Fibroblast of peridontal ligament (primary cell): ENCODE measurements around the gene ZMIZ1.

ENCODE experiments used
- DNase-seq: peaks from one replicate; pipeline ENCODE4 v3.0.0-alpha.2; 2010; ENCODE audit errors: extremely low read depth

ZMIZ1 gene

GRCh38 chr10:79082035-79082373 lies 13.2 kb downstream of the ZMIZ1 start:
- DNase-seq: no peak

- no peak for DNase-seq
Measured at GRCh38 chr10:79082631-79083596, 14.1 kb downstream of the ZMIZ1 start.

- peak; percentile 76 for DNase-seq
Measured at GRCh38 chr10:79084012-79084971, 15.5 kb downstream of the ZMIZ1 start.

GRCh38 chr10:79084972-79085597 lies 16.3 kb downstream of the ZMIZ1 start:
- DNase-seq: no peak

- no peak for DNase-seq
Measured at GRCh38 chr10:79086822-79087221, 18.1 kb downstream of the ZMIZ1 start.

- no peak for DNase-seq
Measured at GRCh38 chr10:79087721-79088120, 19.0 kb downstream of the ZMIZ1 start.

GRCh38 chr10:79088176-79088575 lies 19.4 kb downstream of the ZMIZ1 start:
- no peak for DNase-seq

GRCh38 chr10:79088613-79089355 lies 20.0 kb downstream of the ZMIZ1 start:
- DNase-seq: no peak

GRCh38 chr10:79089632-79090031 lies 20.9 kb downstream of the ZMIZ1 start:
- no peak for DNase-seq

GRCh38 chr10:79090134-79090803 lies 21.5 kb downstream of the ZMIZ1 start:
- DNase-seq: peak; percentile 68

GRCh38 chr10:79092292-79092896 lies 23.6 kb downstream of the ZMIZ1 start:
- no peak for DNase-seq

- DNase-seq: peak; percentile 72
Measured at GRCh38 chr10:79093658-79094411, 25.1 kb downstream of the ZMIZ1 start.

GRCh38 chr10:79094412-79095175 lies 25.8 kb downstream of the ZMIZ1 start:
- DNase-seq: no peak

- DNase-seq: no peak
Measured at GRCh38 chr10:79095316-79095715, 26.6 kb downstream of the ZMIZ1 start.

GRCh38 chr10:79096514-79096913 lies 27.7 kb downstream of the ZMIZ1 start:
- no peak for DNase-seq

GRCh38 chr10:79097021-79097872 lies 28.5 kb downstream of the ZMIZ1 start:
- no peak for DNase-seq

- no peak for DNase-seq
Measured at GRCh38 chr10:79098061-79098460, 29.3 kb downstream of the ZMIZ1 start.

GRCh38 chr10:79098596-79099015 lies 29.8 kb downstream of the ZMIZ1 start:
- no peak for DNase-seq
